NCI-H2227 (cell line): ENCODE data around the gene TSPAN9.
"Not testable (repeated sequence)": the region's sequence is repeated elsewhere in the genome, so short reads cannot be mapped to it uniquely, and the experiment has no call there.

ENCODE experiments used
- DNase-seq: peaks from one replicate; lab custom pipeline; 2025; ENCODE audit not compliant: unreplicated experiment; lab: John Stamatoyannopoulos, UW

The TSPAN9 gene

DNA sequence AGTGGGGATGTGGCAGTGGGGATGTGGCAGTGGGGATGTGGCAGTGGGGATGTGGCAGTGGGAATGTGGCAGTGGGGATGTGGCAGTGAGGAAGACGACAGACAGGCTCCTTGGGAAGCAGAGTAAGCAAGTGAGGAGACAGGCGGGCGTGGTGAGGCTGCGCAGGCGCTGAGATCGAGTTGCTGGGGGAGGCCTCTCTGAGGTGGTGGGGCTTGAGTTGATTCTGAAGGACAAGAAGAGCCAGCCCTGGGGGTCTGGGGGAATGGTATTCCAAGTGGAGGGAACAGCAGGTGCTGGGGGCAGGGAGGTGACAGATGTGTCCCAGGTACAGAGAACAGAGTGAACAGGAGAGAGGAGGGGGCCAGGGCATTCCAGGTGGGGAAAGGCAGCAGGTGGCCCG lies 33.8 kb upstream of the TSPAN9 start:
- no peak for DNase-seq

DNA sequence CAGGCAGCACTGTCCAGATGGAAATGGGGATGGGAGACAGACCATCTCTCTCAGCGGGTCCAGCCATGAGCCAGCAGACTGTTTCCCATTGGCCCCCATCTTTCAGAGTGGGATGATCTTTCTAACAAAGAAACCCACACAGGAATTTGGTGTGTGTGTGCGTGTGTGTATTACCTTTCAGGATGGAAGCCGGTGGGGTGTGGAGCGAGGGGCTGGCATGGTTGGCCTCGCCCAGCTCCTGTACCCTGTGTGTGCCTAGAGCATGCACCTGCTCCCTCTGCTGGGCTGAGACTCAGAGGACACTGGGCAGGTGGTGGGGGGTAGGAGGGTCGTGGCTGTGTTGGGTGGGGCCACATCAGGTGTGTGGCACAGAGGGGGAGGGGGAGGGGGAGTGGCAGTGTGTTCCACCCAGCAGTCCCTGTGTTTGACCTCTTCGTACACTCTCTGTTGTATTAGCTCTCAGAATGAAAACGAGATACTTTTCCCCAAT lies 33.0 kb upstream of the TSPAN9 start:
- DNase-seq = no peak

DNA sequence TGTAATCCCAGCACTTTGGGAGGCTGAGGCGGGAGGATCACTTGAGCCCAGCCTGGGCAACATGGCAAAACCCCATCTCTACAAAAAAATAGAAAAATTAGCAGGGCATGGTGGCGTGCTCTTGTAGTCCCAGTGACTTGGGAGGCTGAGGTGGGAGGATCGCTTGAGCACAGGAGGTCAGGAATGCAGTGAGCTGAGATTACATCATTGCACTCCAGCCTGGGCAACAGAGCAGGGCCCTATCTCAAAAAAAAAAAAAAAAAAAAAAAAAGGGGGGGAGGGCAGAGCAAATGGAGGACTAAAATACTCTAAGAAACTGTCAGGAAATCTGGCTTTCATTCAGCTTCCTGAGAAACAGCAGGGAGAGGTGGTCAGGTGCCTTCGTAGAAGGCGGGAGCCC lies 31.7 kb upstream of the TSPAN9 start:
- DNase-seq = no peak

DNA sequence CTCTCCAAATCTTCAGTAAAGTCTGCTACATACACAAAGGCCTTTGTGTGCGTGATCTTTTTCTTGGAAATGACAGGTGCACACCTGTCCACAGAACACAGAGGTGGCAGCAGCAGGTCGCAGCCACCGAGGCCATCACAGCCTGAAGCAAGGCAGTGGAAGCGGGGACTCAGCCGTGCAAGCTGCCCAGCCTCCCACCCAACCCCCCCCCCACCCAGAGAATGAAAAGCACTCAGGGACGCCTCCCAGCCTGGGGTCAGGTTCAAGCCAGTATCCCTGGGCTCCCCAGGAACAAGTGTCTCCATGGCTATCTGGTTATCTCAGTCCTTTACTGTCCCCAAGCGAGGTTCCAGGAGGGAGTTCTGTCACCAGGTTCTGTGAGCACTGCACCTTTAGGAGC lies 31.2 kb upstream of the TSPAN9 start:
- no peak for DNase-seq

DNA sequence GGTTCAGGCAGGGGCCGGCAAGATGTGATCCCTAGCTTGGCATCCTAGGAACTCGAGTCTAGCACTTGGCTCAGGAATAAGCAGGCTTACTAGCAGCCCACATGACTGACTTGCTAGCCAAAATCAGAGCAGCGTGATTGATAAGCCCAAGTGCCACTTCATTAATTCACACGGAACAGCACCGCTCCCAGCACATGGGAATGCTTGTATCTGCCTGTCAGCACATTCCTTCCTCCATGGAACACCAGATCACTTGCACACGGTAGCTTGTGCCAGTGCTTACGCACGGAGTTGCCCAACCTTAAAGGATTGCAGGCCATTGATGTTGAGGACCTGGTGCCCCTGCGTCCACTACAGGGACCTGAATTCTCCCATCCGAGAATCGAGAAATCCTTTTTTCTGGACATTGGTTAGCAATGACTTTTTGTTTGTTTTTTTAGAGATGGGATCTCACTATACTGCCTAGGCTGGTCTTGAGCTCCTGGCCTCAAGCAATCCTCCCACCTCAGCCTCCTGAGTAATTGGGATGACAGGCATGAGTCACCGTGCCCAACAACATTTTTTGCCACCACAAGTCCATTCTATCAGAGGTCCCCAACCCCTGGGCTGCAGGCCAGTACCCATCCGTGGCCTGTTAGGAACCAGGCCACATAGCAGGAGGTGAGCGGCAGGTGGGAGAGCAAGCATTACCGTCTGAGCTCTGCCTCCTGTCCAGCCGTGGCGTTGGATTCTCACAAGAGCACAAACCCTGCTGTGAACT lies 30.6 kb upstream of the TSPAN9 start:
- DNase-seq = no peak

DNA sequence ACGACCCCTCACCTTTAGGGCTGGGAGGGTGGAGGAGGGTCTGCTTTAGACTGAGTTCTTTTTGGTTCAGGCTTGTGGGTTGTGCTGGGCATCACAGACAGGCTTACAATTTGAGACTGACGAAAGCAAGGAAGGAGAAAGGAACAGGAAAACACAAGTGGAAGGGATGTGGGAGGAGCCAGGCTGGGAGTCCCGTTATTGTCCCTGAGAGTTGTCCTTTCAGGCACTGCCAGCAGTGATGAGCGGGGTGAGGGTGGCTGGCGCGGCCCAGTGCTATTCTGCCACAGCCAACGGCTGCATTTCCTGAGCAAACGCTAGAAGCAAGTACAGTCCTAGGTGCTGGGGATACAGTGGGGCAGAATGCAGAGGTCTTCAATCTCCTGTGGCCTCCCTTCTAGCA lies 29.2 kb upstream of the TSPAN9 start:
- DNase-seq = no peak

DNA sequence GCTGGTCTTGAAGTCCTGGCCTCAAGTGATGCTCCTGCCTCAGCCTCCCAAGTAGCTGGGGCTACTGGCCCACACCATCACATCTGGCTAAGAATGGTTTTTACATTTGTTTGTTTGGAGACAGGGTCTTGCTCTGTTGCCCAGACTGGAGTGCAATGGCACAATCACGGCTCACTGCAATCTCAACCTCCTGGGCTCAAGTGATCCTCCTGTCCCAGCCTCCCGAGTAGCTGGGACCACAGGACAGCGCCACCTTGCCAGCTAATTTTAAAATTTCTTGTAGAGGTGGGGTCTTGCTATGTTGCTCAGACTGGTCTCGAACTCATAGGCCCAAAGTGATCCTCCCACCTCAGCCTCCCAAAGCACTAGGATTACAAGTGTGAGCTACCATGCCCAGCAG lies 28.6 kb upstream of the TSPAN9 start:
- no peak for DNase-seq

DNA sequence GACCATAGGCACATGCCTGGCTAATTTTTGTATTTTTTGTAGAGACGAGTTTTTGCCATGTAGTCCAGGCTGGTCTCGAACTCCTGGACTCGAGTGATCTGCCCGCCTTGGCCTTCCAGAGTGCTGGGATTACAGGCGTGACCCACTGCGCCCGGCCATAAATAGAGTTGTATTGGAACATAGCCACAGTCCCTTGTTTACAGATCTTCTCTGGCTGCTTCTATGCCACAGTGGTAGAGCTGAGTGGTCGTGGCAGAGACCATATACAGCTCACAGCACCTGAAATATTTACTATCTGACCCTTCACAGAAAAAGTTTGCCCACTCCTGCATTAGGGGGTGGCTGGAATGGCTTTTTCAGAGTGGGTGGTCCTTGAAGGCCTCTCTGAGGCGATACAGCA lies 28.0 kb upstream of the TSPAN9 start:
- no peak for DNase-seq

DNA sequence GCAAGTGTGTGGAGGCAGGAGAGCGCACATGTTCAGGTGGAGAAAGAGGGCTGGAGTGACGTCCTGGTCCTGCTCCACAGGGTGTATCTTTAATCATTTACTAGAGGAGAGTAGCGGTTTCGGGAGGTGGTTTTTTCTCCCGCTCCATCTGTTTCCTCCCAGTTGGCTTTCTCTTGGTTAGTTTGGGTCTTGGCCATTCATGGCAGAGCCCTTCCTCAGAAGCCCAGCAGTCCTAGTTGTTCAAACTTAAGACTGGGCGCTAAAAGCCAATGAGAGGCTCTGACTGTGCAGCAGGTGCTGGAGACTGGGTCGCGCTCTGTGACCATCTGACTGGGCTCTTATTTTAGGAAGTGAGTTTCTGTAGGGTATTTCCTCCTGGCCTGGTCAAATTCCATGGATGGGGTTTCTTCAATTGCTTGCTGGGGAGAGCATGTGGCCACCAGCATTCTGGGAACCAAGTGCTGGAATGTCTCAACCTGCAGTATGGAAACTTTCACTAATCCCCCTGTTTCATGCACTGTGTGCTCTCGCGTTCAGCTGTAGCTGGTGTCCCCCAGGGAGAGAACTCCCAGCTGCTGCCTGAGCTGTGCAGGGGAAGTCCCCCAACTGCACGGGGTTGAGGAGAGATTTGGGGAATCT lies 27.4 kb upstream of the TSPAN9 start:
- no peak for DNase-seq

DNA sequence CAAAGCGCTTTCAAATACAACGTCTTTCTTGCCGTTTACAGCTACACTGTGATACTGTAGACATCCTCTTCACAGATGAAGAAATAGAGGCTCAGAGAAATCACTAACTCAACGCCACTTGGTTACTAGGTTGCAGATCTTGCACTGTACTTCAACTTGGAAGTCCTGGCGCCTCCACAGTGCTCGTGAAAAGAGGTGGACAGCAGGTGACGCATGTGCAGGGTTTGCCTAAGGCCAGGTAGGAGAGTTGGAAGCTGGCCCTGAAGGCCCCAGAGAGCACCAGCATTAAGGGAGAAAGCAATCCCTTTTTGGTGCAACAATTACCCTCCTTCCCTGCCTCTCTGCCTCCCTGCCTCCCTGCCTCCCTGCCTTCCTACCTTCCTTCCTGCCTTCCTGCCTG lies 22.8 kb upstream of the TSPAN9 start:
- no peak for DNase-seq

DNA sequence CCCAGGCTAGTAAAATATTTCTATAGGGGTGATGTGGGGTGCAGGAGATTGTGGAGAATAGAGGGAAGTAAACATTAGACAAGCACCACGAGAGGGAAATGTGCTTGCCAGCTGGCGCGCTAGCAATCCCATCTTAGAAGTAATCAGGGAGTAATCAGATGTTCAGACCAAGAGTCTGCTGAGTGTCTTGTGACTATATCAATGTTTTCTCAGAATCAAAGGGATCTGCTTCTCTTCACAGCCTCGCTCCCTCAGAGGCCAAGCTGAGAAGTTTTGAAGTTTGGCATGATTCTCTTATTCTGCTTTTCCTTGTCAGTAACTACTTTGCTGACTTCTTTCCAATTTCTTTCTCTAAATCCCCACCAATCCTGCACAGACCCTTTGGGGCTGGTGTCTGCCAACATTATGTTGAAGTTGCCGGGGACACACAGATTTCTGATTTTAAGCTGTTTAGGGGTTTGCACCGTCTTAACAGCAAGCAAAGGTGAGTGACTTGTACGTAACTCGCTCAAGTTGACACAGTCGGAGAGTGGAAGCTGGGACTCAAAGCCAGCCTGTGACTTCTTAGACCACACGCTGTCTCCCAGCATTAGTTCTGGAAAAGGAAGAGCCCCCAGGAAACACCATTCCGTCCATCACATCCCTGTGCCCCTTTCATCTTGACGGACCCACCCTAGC lies 22.0 kb upstream of the TSPAN9 start:
- DNase-seq = no peak

DNA sequence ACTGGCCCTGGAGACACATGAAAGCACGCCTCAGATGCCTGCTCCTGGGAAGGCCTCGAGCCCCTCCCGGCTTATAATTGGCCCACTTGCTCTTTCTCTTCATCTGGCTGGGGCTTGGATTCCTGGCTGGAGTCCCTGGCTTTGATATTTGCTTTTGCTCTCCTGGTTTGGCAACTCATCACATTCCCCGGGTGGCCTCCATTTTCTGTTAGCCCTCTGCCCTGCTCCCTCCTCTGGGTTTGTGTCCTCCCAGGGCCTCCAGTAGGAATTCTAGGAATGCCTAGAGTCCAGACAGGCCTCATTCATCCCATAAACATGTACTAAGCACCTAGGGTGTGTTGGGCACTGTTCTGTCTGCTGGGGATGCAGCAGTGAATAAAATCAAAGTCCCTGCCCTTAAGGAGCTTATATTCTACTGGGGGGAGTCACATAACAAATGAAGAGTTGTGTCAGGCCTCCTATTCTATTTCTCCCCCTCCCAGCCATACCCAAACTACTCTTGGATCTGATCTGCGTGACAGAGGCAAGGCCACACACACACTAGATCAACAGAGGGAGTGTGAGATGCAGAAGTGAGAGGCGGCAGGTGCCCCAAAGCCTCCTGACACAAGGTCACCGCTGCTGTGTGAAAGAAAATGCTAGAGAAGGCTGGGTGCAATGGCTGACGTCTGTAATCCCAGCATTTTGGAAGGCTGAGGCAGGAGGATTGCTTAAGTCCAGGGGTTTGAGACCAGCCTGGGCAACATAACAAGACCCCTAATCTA lies 21.3 kb upstream of the TSPAN9 start:
- DNase-seq = no peak

DNA sequence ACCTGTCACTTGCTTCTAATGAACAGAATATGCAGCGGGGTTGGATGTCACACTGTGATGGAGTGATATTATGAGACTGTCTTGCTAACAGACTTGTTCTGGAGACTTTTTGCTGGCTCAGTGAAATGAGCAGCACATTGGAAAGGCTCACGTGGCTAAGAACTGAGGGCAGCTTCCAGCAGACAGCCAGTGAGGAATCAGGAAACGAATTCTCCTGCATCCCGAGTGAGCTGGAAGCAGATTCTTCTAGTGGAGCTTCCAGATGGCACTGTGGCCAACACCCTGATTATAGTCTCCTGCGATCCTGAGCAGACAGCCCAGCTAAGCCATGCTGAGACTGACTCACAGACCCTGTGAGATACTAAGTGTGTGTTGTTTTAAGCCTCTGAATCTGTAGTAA lies 16.1 kb upstream of the TSPAN9 start:
- DNase-seq = no peak

DNA sequence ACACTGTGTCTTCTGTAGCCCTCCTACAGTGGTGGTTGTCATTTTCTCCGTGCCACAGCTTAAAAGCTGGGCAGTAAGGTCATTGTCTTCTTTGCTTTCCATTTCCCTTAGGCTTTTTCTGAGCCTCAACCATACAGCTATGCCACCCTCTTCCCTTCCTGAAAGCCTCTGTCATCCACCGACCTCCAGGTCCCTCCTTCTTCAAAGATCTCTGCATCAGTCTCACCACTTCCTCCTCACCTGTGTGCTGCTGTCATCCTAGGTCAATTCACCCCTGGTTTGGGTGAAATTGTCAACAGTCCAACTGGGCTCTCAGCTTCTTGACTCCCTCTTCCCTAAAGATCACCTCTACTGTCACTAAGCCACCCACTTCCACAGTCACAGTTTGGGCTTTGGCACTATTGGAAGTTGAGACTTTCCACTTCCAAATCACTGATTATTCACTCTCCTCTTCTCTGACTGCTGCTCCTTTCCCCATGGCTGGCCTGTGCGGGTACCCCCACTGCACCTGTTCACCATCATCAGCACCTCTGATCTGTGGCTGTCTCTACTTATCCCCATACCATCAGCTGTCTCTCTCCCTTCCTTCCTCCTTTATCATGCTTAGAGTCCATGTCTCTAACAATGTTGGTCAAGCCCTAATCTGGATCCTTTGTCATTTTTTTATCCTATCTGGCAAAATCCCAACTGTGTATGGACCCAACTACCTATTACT lies 15.5 kb upstream of the TSPAN9 start:
- DNase-seq = no peak

DNA sequence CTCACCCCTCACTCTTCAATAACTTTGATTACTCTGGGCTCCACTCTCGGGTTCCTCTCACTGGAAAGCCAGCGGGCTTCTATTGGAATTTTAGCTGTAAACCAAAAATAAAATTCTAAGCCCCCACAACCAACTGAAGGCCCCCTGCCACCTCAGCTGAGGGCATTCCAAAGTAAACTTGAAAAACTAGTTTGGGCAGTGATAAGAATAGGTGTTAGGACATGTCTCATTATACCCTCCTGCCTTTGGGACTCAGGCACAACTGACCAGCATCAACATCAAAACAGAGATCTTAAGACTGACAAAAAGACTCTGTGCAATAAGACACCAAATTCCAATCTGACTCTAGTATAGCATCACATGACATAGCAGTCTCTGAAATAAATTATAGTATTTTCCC lies 11.9 kb upstream of the TSPAN9 start:
- no peak for DNase-seq

DNA sequence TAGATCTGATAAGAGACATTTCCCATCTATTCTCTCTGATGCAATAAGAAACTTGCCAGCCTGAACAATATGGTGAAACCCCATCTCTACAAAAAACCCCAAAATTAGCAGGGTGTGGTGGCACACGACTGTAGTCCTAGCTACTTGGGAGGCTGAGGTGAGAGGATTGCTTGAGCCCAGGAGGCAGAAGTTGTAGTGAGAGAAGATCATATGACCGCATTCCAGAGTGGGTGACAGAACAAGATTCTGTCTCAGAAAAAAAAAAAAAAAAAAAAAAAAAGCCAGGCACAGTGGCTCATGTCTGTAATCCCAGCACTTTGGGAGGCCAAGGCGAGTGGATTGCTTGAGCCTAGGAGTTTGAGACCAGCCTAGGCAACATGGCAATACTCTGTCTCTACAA lies 11.3 kb upstream of the TSPAN9 start:
- DNase-seq = not testable (repeated sequence)

DNA sequence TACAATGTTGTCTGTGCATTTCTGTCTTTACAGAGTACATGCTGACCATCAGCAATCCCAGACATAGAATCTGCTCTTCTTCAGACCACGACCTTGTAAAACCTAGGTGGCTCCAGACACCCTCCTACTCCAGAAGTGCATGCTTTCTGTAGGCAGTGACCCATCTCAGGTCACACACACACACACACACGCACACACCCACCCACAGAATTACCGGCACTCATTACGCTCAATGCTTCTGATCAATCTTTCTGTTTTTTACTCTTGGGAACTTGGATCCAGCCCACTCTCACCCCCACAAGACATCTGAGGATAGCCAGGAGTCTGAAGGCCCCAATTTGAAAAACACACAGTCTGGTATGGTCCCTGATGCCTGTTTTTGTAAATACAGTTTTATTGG lies 7.5 kb upstream of the TSPAN9 start:
- DNase-seq = no peak

DNA sequence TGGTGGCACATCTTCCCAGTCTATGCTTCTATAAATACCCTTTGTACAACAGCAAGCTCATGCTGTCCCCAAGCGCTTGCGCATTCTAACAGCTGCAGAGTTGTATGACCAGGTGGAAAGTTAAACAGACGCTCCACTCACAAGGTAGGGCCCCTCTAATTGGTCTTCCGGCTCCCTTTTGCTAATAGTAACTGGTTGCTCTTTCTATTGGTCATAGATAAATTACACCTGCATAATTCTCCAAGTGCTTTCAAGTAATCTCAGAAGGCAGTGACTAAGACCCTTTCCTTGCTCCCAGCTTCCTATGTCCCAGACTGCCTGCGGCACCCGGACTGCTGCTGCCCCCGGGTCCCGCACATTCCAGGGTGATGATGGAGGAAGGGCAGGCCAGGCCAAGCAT lies 6.1 kb upstream of the TSPAN9 start:
- DNase-seq = no peak

DNA sequence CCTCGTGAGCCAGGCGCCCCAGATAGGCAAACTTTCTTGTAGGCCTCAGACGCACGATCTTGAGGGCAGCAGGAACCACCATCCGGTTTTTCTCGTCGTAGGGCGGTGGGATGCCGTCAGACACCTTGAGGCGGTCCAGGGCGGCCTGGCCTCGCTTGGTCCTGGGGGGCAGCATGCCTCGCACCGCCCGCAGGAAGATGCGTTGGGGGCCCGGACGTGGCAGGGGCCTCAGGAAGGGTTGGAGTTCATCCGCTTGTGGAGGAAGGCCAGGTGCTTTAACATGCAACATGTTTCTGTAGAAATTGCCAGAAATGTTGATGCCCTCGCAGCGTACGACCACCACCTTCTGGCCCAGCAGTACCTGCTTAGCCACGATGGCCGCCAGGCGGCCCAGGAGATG lies 5.5 kb upstream of the TSPAN9 start:
- no peak for DNase-seq

DNA sequence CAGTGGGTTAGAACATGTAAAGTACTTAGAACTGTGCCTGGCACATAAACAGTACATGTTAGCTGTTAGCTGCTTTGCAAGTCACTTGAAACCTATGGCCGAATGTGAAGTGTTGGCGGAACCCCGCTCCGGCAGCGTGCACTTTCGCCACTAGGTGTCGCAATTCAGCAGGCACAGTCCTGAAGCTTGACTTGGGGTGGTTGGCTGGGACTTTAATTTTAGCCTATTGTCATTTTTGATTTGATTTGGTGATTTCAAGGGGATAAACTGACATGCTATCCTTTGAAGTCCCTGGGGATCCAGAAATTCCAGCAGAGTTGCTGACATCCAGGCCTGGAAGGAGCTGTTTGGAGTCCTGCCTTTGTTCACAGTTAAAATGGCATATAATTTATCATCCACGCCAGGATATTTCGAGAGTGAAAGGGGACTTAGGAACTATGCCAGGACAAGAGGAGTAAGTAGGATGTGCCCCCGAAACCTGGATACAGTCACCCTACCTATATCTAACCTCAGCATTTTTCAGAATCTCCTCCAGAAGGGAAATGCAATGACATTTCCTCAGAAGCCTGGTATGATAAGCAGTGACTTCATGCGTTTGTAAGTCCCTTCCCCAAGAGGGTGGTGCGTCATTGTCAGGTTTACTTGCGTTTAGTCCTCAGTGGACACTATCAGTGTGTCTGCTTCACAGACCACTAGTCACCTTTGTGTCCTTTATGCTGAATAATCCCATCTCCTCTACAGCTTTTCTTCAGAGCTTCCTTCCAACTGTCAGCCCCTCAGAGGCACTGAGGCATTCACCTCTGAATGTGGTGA lies 3.5 kb upstream of the TSPAN9 start:
- peak; percentile 80 for DNase-seq
